AG04449 (cell line): Measurements from ENCODE around the gene ARL17A.
"Not testable (repeated sequence)": the region's sequence is repeated elsewhere in the genome, so short reads cannot be mapped to it uniquely, and the experiment has no call there.

ENCODE experiments used
- CTCF ChIA-PET: fragments of 350-600 bp; formaldehyde crosslinking; extraction: SDS; loops from one replicate; lab custom pipeline; 2021; ENCODE audit warnings: antibody characterized with exemption; lab: Yijun Ruan, JAX
- POLR2A ChIA-PET: fragments of 400-600, 350-600 bp; formaldehyde crosslinking; extraction: SDS; loops from one replicate; lab custom pipeline; 2020; ENCODE audit warnings: antibody characterized with exemption, inconsistent platforms; lab: Yijun Ruan, JAX
- DNase-seq: peaks from one replicate; pipeline ENCODE4 v3.0.0-alpha.2; 2010; ENCODE audit warnings: low read depth, low spot score
- H3K4me3 ChIP-seq: 2 replicates; pipeline ENCODE4 v1.5.1; 2011; ENCODE audit warnings: low read depth, mild to moderate bottlenecking, control low read depth, low read length

The ARL17A gene

GRCh38 chr17:46579083-46580075 lies at the start of gene ARL17A:
TSS of gene ARL17A (minus strand) at chr17:46579691. CDS start at chr17:46576322, 3,369 bp downstream.
- POLR2A ChIA-PET, CTCF ChIA-PET, DNase-seq, H3K4me3 ChIP-seq: not testable (repeated sequence)

GRCh38 chr17:46628753-46629436 lies 49.4 kb upstream of the ARL17A start:
- CTCF ChIA-PET, DNase-seq, H3K4me3 ChIP-seq, POLR2A ChIA-PET: not testable (repeated sequence)

GRCh38 chr17:46627452-46627851 lies 48.0 kb upstream of the ARL17A start:
- DNase-seq, H3K4me3 ChIP-seq, POLR2A ChIA-PET, CTCF ChIA-PET: not testable (repeated sequence)

- POLR2A ChIA-PET, H3K4me3 ChIP-seq, CTCF ChIA-PET, DNase-seq: not testable (repeated sequence)
These were observed 45.2 kb upstream of the ARL17A start for GRCh38 chr17:46624726-46625125.

GRCh38 chr17:46623790-46624189 lies 44.3 kb upstream of the ARL17A start:
- CTCF ChIA-PET, DNase-seq, H3K4me3 ChIP-seq, POLR2A ChIA-PET: not testable (repeated sequence)

GRCh38 chr17:46618975-46619374 lies 39.5 kb upstream of the ARL17A start:
- CTCF ChIA-PET, POLR2A ChIA-PET, H3K4me3 ChIP-seq, DNase-seq: not testable (repeated sequence)

- POLR2A ChIA-PET, H3K4me3 ChIP-seq, DNase-seq, CTCF ChIA-PET: not testable (repeated sequence)
These were observed 37.6 kb upstream of the ARL17A start for GRCh38 chr17:46617121-46617520.

- H3K4me3 ChIP-seq, POLR2A ChIA-PET, DNase-seq, CTCF ChIA-PET: not testable (repeated sequence)
These were observed 34.4 kb upstream of the ARL17A start for GRCh38 chr17:46613876-46614275.

- CTCF ChIA-PET, POLR2A ChIA-PET, H3K4me3 ChIP-seq, DNase-seq: not testable (repeated sequence)
These were observed 31.8 kb upstream of the ARL17A start for GRCh38 chr17:46611304-46611703.

- CTCF ChIA-PET, DNase-seq, POLR2A ChIA-PET, H3K4me3 ChIP-seq: not testable (repeated sequence)
These were observed 23.6 kb upstream of the ARL17A start for GRCh38 chr17:46603125-46603524.

GRCh38 chr17:46600767-46601166 lies 21.3 kb upstream of the ARL17A start:
- CTCF ChIA-PET, DNase-seq, POLR2A ChIA-PET: not testable (repeated sequence)

GRCh38 chr17:46598344-46598931 lies 18.9 kb upstream of the ARL17A start:
- DNase-seq, H3K4me3 ChIP-seq, POLR2A ChIA-PET, CTCF ChIA-PET: not testable (repeated sequence)

More at GRCh38 chr17:46600767-46601166, 21.3 kb upstream of the ARL17A start:
- H3K4me3 ChIP-seq = not testable (repeated sequence)

- DNase-seq, POLR2A ChIA-PET, CTCF ChIA-PET, H3K4me3 ChIP-seq: not testable (repeated sequence)
These were observed 11.8 kb upstream of the ARL17A start for GRCh38 chr17:46591332-46591731.

- H3K4me3 ChIP-seq, CTCF ChIA-PET, DNase-seq, POLR2A ChIA-PET: not testable (repeated sequence)
These were observed 11.0 kb upstream of the ARL17A start, which contains the start of gene NSF for GRCh38 chr17:46590157-46591146. TSS of gene NSF (plus strand) at chr17:46590669. CDS start at chr17:46590776, 107 bp downstream.

GRCh38 chr17:46585444-46585843 lies 6.0 kb upstream of the ARL17A start:
- DNase-seq, H3K4me3 ChIP-seq, CTCF ChIA-PET, POLR2A ChIA-PET: not testable (repeated sequence)
